HG03025 (cell line): ENCODE data around the gene GMFB.
A peak's percentile ranks its signal among the peaks of the same experiment; 100 is the strongest.
"Not testable (repeated sequence)": the region's sequence is repeated elsewhere in the genome, so short reads cannot be mapped to it uniquely, and the experiment has no call there.

Source experiments
- ATAC-seq: cut with Tn5 transposase; IDR thresholded peaks from one replicate; pipeline ENCODE4 v1.9.1; 2021; ENCODE audit warnings: mild to moderate bottlenecking, moderate library complexity; ENCODE audit not compliant: unreplicated experiment, low FRiP score

The GMFB gene

DNA sequence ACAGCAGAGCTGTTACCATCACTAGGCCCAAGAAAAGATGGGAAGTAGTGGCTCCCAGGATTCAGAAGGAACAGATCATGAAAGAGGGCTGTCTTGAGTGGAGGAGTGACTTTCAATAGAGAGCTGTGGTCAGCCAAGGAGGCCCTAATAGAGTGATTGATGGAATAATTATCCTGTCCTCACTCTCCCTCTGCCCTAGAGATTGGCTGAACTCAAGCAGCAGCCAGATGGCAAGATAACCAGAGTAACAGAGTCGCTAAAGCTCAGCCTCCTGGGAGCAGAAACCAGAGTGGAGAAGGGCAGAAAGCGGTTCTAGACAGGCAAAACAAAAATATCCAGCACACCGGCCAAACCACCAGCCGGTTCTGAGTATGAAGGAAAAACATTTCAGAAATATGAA is 23.1 kb downstream of the GMFB start:
- no peak for ATAC-seq

DNA sequence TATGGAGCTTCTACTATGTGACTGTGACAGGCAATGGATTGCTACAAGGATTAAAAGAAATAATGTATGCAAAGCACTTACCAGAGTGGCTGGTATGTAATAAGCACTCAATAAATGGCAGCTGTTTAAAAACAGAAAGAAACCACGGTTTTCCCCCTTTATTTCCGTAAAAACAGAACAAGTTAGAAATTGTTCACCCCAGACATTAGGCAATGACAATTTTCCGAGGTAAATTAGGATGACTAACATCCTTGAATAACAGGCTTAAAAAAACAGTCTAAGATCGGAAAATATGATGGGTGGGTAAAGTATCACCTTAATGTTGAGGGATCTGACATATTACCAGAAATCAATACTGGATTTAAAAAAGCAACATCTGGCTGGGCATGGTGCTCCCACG is 26.7 kb downstream of the GMFB start:
- ATAC-seq: no peak

- no peak for ATAC-seq
Observed at GRCh38 chr14:54459106-54459505, 29.7 kb downstream of the GMFB start.

- not testable (repeated sequence) for ATAC-seq
Observed at GRCh38 chr14:54458536-54458935, 30.2 kb downstream of the GMFB start.

- ATAC-seq: no peak
Observed at GRCh38 chr14:54457609-54457996, 31.2 kb downstream of the GMFB start.

DNA sequence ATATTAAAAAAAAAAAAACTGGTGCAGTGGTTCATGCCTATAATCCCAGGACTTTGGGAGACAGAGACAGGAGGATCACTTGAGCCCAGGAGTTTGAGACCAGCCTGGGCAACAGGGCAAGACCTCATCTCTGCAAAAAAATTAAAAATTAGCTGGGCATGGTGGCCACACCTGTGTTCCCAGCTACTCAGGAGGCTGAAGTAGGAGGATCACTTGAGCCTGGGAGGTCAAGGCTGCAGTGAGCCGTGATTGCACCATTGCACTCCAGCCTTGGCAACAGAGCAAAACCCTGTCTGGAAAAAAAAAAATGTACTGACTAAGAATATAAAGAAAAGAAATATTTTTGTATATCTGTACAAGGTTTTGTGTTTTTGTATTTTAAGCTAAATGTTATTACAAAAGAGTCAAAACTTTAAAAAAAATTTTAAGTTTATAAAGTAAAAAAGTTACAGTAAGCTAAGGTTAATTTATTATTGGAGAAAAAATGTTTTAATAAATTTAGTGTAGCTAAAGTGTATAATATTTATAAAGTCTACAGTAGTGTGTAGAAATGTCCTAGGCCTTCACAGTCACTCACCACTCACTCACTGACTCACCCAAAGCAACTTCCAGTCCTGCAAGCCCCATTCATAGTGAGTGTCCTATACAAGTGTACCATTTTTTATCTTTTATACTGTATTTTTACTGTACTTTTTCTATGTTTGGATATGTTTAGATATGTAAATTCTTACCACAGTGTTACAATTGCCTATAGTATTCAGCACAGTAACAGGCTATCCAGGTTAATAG is 31.8 kb downstream of the GMFB start:
- not testable (repeated sequence) for ATAC-seq

GRCh38 chr14:54455363-54455762 is 33.4 kb downstream of the GMFB start:
- no peak for ATAC-seq

DNA sequence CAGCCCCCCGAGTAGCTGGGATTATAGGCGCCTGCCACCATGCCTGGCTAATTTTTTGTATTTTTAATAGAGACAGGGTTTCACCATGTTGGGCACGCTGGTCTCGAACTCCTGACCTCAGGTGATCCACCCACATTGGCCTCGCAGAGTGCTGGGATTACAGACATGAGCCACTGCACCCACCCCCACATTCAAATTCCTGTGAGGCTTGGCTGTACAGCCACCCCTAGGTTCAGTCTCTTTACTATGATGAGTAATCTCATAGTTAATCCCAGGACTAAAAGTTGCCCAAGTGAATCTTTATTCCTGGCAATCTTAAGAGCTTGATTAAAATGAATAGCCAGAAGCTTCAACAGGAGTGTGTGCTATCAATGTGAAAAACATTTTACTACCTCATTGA is 34.8 kb downstream of the GMFB start:
- not testable (repeated sequence) for ATAC-seq

DNA sequence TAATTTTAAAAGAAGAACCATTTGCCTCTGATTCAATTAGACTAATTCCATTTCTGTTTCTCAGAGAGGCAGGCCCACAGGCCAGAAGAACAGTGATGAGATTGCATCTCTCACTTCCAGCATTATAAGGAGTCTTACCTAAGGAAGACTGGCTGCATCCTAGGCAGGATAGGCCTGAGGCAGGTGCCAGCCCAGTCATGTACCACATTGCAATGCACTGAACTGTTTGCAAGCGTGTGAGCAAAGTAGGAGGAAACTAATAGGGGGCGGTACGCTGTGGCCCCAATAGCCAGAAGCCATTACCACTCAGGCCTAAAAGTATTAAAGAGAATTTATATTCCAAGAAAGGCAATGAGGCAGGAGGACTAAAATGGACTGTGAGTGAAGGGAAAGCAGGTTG is 35.5 kb downstream of the GMFB start:
- ATAC-seq: no peak

DNA sequence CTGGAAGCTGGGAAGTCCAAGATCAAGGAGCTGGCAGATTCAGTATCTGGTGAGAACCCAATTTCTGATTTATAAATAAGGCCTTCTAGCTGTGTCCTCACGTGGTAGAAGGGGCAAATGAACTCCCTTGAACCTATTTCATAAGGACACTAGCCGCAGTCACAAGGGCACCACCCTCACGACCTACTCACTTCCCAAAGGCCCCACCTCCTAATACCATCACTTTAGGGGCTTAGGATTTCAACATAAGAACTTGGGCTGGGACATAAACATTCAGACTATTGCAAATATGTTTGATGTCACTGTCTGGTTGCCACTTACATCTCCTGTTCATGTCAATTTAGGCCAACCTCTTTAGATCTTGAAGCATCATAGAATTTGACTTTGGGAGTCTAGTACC is 36.8 kb downstream of the GMFB start:
- ATAC-seq: no peak

DNA sequence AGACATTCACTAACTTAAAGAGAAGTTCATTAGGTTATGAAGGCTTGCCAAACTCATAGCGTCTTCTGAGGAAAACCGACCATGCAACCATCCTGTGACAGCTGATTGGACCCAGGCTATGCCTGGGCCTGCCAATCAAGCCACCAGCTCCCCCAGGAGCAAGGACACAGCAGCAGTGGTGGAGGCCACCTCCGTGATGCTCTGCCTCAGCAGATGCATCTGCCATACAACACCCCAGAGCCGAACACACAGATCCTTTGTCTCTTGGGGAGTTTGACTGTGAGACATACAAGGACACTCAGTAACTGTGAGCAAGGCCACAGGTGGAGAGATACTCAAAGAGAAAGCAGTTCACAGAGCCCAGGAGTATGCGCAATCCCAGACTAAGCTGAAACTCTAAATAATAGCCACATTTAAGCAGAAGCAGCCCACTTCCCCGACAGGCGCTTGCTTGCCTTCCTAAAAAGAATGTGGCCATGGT is 37.6 kb downstream of the GMFB start:
- ATAC-seq: no peak

DNA sequence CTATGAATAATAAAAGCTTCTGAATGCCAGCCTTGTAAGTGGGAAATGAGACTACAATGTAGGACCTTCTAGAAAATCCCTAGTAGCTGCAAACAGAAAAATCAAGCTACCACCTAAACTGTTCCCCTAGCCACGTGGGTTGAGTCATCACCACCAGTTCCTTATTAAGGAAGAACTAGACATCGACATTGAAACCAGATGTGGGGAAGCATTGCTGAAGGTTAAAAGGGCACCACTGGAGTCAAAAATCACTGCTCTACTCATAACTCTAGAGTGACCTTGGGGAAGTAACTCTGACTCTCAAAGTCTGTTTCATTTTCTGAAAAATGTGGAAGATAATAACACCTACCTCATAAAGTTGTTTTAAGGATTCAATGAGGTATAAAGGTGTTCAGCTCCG is 38.2 kb downstream of the GMFB start:
- no peak for ATAC-seq

DNA sequence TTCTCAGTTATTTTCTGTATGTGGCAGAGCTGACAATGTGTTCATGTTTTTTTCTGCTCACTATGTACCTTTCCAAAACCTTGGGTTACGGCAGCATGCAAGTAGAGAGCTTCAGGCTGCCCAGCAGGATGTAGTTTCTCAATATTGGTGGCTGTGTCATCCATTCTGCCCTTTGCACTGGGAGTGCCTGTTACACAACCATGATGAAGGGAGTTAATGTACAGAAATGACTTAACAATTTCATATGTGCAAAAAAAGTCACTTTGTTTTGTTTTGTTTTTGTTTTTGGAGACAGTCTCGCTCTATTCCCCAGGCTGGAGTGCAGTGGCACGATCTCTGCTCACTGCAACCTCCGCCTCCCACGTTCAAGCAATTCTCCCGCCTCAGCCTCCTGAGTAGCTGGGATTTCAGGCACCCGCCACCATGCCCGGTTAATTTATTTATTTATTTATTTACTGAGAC is 41.5 kb downstream of the GMFB start:
- no peak for ATAC-seq

- no peak for ATAC-seq
Observed at GRCh38 chr14:54446161-54446693, 42.6 kb downstream of the GMFB start.

DNA sequence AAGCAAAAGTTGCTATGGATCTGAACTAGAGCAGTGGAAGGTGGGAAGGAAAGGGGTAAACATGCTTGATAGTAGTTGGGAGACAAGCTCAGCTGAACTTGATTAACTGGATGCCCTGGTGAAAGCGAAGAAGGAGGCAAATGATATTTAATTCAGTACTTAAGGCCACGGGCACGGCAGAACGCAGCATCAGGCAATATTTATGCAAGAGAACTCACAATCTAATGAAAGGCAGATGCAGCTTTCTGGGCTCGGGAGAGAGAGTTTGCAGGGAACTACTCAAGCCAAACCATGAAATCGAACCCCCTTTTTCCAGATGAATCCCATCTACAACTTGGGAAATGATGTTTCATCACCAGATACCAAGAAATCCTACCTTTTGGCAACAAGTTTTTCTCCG is 44.1 kb downstream of the GMFB start:
- ATAC-seq: no peak

DNA sequence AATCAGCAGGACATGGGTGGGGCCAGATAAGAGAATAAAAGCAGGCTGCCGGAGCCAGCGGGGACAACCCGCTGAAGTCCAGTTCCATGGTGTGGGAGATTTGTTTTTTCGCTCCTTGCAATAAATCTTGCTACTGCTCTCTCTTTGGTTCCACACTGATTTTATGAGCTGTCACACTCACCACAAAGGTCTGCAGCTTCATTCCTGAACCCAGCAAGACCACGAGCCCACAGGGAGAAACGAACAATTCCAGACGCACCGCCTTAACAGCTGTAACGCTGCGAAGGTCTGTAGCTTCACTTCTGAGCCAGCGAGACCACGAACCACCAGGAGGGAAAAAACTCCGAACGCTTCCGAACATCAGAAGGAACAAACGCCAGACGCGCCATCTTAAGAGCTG is 44.8 kb downstream of the GMFB start:
- no peak for ATAC-seq

- ATAC-seq: not testable (repeated sequence)
Observed at GRCh38 chr14:54442961-54443360, 45.8 kb downstream of the GMFB start.

- peak; percentile 97 for ATAC-seq
Observed at GRCh38 chr14:54440873-54441868, 47.6 kb downstream of the GMFB start, which contains the start of gene CNIH1. Gene CNIH1, minus strand, starts transcription at chr14:54441374. Its CDS starts 47 bp downstream, at chr14:54441327.

DNA sequence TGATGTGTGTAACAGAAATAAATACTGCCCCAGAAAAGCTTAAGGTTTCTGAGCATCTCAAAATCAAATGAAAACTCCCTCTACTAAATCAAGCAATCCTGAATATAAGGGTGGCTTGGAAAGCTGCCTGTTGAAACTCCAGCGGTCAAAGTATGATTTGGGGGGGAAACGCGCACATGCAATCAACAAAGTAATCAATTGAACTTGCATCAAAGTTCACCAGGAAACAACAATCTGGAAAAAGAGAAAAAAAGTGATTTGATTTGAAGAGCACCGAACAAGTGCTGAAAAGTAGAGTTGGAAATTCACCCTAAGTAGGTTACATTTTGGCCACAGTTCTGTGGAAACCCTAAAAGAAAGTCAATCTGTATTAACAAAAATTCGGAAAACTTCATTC is 48.3 kb downstream of the GMFB start:
- no peak for ATAC-seq

DNA sequence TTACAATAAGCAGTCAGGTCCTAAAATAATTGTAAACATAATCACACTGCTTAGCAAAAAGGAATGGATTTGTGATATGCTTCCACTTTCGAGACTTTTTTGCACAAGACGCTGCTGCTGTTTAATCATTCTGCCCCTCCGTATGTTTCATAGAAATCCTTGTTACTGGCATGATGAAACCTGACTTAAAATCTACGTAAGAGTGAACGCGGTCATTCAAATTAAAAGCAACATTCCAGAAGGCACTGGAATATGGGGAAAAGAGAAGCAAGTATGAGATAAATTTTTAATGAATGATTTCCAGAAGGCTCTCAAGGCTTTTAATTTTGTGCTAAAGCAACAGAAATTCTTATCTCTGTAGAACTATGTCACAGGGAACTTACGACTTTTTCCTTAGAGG is 48.7 kb downstream of the GMFB start:
- no peak for ATAC-seq

DNA sequence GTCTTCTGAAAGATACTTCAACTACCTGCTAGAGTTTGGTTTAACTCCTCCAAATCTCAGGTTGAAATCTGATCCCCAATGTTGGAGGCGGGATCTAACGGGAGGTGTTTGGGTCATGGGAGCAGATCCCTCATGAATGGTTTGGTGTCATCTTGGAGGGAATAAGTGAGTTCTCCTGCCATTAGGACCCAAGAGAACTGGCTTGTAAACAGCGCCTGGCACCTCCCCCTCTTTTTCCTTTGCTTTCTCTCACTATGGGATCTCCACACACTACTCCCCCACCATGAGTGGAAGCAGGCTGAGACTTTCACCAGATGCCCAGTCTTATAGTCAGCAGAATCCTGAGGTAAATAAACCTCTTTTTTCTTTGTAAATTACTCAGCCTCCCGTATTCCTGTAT is 50.1 kb downstream of the GMFB start:
- no peak for ATAC-seq
